HFF-Myc (cell line): ENCODE data around the gene CDRT4.

Source experiments
- DNase-seq: peaks from one replicate; pipeline ENCODE4 v3.0.0-alpha.2; 2011; ENCODE audit warnings: low read depth; ENCODE audit errors: extremely low read depth
- H3K4me3 ChIP-seq: replicated peaks from 2 replicates; pipeline ENCODE4 v1.5.1; 2011; ENCODE audit warnings: low read depth, mild to moderate bottlenecking, control low read depth, low read length
- TF ChIP-seq, protein P1 (sequence below): IDR thresholded peaks from 2 replicates; pipeline ENCODE4 v1.5.1; 2012; ENCODE audit warnings: mild to moderate bottlenecking, low read depth, low read length, control low read depth; ENCODE audit errors: missing control alignments

The CDRT4 gene

DNA sequence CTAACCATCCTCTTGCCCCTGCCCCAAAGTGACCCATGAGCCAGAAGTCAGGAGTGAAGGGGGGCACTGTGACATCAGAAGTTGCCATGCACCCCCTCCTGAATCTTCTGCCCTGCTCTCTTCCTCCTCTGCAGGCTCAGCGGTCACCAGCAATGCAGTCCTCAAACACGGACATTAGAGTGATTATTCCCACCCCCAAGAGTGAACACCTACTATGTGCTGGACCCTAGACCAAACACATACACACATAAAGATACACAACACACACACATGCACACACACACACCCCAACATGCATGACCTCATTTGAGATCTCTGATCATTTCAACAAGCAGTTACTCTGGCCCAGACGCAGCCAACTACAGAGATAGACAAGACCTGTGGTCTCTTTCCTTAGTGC lies at the start of gene CDRT4:
Gene CDRT4 (minus strand): TSS at position 30 of the 400 bp plus-strand sequence. CDS start 27,383 bp downstream, outside the sequence.
- H3K4me3 ChIP-seq, result no peak within 1 kb of the TSS
- no peak for DNase-seq
- TF ChIP-seq, protein P1, sequence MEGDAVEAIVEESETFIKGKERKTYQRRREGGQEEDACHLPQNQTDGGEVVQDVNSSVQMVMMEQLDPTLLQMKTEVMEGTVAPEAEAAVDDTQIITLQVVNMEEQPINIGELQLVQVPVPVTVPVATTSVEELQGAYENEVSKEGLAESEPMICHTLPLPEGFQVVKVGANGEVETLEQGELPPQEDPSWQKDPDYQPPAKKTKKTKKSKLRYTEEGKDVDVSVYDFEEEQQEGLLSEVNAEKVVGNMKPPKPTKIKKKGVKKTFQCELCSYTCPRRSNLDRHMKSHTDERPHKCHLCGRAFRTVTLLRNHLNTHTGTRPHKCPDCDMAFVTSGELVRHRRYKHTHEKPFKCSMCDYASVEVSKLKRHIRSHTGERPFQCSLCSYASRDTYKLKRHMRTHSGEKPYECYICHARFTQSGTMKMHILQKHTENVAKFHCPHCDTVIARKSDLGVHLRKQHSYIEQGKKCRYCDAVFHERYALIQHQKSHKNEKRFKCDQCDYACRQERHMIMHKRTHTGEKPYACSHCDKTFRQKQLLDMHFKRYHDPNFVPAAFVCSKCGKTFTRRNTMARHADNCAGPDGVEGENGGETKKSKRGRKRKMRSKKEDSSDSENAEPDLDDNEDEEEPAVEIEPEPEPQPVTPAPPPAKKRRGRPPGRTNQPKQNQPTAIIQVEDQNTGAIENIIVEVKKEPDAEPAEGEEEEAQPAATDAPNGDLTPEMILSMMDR, result no peak

- TF ChIP-seq, protein P1, result no peak
- H3K4me3 ChIP-seq, result no peak overlapping the region
- no peak for DNase-seq
Observed at GRCh38 chr17:15516150-15516549, 48.7 kb upstream of the CDRT4 start.

- TF ChIP-seq, protein P1, result no peak
- DNase-seq, result no peak
Observed at GRCh38 chr17:15514469-15514868, 47.0 kb upstream of the CDRT4 start.

GRCh38 chr17:15513856-15514459 lies 46.5 kb upstream of the CDRT4 start:
- TF ChIP-seq, protein P1, result no peak
- DNase-seq, result no peak
- no peak overlapping the region for H3K4me3 ChIP-seq

More at GRCh38 chr17:15514469-15514868, 47.0 kb upstream of the CDRT4 start:
- H3K4me3 ChIP-seq, result no peak overlapping the region

GRCh38 chr17:15513058-15513791 lies 45.8 kb upstream of the CDRT4 start:
- TF ChIP-seq, protein P1, result no peak
- H3K4me3 ChIP-seq, result no peak overlapping the region

GRCh38 chr17:15512071-15512709 lies 44.8 kb upstream of the CDRT4 start:
- TF ChIP-seq, protein P1, result no peak
- DNase-seq, result no peak
- no peak overlapping the region for H3K4me3 ChIP-seq

More at GRCh38 chr17:15513058-15513791, 45.8 kb upstream of the CDRT4 start:
- no peak for DNase-seq
